D721Med (cell line): ENCODE measurements around the gene DKK1.

Source experiments
- DNase-seq: peaks from one replicate; pipeline ENCODE4 v3.0.0; 2011; ENCODE audit warnings: low spot score; ENCODE audit not compliant: insufficient read length
- FAIRE-seq: peaks from 2 replicates; lab custom pipeline; 2011; peaks lifted over from hg19 to GRCh38; lab: Jason Lieb, UNC
- TF ChIP-seq, protein P1 (sequence below): IDR thresholded peaks from 2 replicates; pipeline ENCODE4 v1.5.1; 2012; ENCODE audit warnings: mild to moderate bottlenecking, control low read depth; ENCODE audit not compliant: insufficient read depth; ENCODE audit errors: missing control alignments

The DKK1 gene

DNA sequence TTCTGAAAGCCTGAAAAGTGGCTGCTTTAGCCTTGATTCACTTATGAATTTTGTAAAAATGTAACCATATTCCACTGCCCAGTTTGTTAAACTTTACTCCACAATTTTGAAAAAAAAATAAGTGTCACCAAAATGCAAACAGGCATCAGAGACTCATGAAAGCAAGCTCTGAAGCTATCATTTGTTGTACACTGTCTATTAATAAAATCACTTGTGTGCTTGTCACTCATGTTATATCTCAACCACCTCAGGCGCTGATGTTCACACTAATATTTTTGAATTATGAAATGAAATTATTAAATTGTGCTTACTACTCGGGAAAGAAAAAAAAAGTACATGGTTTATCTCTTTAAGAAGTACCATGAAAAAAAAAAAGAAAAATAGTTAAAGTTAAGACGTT lies 34.5 kb upstream of the DKK1 start:
- TF ChIP-seq, protein P1, sequence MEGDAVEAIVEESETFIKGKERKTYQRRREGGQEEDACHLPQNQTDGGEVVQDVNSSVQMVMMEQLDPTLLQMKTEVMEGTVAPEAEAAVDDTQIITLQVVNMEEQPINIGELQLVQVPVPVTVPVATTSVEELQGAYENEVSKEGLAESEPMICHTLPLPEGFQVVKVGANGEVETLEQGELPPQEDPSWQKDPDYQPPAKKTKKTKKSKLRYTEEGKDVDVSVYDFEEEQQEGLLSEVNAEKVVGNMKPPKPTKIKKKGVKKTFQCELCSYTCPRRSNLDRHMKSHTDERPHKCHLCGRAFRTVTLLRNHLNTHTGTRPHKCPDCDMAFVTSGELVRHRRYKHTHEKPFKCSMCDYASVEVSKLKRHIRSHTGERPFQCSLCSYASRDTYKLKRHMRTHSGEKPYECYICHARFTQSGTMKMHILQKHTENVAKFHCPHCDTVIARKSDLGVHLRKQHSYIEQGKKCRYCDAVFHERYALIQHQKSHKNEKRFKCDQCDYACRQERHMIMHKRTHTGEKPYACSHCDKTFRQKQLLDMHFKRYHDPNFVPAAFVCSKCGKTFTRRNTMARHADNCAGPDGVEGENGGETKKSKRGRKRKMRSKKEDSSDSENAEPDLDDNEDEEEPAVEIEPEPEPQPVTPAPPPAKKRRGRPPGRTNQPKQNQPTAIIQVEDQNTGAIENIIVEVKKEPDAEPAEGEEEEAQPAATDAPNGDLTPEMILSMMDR: no peak
- DNase-seq: no peak
- FAIRE-seq: no peak

DNA sequence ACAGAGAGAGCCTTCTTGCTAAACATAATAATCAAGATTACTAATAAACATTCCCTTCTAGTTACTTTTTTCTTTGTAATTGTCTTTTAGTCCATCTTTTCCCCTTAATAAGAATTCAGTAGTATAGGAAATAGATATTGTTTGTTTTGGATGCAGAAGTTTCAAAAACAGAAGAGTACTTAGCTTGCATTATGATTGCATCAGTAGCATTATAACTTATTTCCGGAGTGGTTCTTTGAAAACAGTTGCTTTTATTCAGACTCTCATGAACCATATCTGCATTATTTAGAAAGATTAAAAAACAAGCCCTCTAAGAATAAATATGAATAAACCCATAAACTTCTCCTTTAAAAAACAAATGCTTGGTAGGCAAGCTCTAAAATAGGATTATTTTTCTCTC lies 34.0 kb upstream of the DKK1 start:
- TF ChIP-seq, protein P1: no peak
- FAIRE-seq (no peak), DNase-seq (no peak)

DNA sequence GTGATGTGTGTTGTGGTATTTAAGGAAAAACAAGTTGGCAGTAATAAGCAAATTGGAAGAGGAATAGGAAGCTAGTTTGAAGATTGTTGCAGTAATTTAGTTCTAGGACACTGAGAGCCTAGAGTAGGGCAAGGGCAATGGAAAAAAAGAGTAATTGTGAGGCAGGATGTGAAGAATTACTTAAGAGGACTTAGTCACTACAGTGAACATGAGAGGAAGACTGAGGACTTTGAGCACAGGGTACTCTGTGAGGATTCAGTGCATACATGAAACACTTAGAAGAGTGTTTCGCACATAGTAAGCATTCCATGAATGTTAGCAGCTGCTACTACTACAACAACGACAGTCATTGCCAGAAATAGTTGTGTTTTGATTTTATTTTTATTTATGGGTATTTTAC lies 30.9 kb upstream of the DKK1 start:
- DNase-seq (no peak), FAIRE-seq (no peak)
- TF ChIP-seq, protein P1: no peak

DNA sequence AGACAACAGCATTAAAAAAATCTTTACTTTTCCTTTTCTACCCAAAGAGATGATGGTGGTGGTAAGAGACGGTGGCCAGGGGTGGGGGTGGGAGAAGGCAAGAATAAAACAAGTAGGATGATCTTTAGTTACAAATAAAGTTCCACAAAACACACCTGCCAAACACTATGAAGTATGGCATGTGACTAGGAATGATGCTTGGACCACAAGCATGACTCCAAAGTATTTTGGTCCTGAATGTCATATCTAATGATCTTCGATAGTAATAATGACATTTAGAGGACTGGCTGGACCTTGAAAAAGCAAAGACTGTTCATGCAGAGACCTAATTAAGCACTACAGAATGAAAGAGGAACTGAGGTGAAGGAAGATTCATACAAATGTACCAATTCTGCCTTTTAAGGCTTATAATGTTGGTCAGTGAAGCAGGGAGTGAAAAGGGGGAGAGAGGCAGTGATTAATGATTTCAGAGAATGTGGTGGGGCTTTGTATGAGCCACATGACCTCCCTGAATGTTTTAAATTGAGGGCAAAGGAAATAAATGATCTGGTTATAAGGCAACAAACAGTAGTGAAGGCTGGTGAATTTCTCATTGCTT lies 29.6 kb upstream of the DKK1 start:
- DNase-seq: no peak
- FAIRE-seq: no peak
- TF ChIP-seq, protein P1: no peak

DNA sequence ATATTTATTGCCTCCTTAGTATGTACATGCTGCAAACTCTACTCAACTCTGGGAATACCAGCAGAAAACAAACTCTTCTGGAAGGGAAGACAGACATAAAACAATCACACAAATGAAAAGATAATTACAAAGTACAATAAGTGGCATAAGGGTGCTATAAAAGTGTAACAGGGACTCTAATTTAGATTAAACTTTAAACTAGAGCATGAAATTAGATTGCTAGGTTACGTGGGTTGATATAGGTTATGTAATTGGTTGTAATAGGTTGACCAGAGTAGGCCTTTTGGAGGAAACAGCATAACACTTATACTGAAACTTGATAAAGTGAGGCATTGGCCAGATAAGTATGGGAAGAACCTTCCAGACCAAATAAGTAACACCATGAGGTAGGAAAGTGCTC lies 26.2 kb upstream of the DKK1 start:
- DNase-seq (no peak), FAIRE-seq (no peak)
- TF ChIP-seq, protein P1: no peak

DNA sequence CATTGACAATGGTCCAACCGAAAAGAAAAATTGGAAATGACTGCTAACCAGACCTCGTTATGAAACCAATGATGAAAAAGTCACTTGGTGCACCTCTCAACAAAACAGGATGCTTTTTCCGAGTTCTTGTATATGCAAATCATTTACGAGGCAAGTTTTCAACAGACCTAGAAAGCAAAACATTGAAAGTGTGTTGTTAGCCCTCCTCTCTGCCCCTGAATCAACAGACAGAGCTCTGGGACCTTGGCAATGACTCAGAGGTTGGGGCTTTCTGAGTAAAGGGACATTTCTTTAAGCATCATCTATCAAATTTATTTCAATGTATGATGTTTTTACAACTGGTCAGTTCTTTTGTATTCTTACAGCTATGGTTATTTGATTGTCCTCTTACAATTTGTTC lies 16.3 kb upstream of the DKK1 start:
- DNase-seq: no peak
- FAIRE-seq: no peak
- TF ChIP-seq, protein P1: no peak

DNA sequence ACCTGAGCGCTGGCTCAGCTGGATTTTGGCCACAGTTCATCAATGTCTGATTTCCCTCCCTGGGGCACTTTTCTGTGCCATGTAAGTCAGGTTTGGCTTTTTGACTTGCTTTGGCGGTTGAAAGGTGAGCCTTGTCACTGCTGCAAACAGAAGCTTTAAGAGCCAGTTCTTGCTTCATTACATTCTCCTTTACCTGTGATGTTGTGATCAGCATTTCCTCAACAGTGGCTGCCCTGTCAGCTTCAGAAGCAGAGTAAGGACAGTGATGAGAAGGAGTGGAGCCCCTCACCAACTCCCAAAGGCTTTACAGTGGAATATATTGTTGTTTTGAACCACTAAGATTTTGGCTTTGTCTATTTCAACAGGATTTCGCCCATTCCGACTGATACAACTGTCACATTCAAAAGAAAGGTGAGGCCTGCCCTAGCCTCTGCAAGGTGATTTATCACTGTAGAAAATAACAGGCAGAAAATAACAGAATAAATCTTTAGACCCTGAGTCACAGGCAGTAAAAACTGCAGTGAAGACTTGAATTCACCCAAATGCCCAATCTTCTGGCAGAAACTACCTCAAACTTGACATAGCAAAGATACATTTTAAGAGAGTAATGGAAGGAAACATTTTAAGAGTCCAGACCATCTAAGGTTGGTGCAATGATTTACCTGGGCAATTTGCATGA lies 13.3 kb upstream of the DKK1 start:
- no peak for DNase-seq
- TF ChIP-seq, protein P1: no peak
- FAIRE-seq: no peak
